Activated T-cell treated with anti-CD3 and anti-CD28 coated beads, Interleukin-2, amount 50 U/mL, for 72 hours (primary cell): ENCODE results near the gene MBP. TPM values are rescaled to one million over a fixed set of nuclear protein-coding genes. Genes with fewer than 3 reads are reported as not detected.

ENCODE experiments used
- ATAC-seq, 2 donors: fragments of 150-1000 bp; cut with Tn5 transposase; replicated peaks in 1 of 2; 2 replicates each; pipeline ENCODE4 v1.10.0; 2021; ENCODE audit warnings: moderate library complexity in 2 of 2, mild to moderate bottlenecking in 1 of 2
- DNase-seq, 2 donors: peaks; one replicate each; pipeline ENCODE4 v3.0.0; 2021 to 2022; ENCODE audit warnings: mixed read lengths in 1 of 2
- H3K27ac Mint-ChIP-seq: one replicate; pipeline ENCODE4 v1.8.0; 2022; ENCODE audit warnings: mild to moderate bottlenecking, moderate library complexity, mixed read lengths
- H3K27me3 Mint-ChIP-seq: one replicate; pipeline ENCODE4 v1.8.0; 2022; ENCODE audit warnings: low read depth, mixed read lengths
- H3K36me3 Mint-ChIP-seq, 2 donors: one replicate each; pipeline ENCODE4 v1.8.0; 2022; ENCODE audit warnings: mixed read lengths in 2 of 2, mild to moderate bottlenecking in 1 of 2; ENCODE audit not compliant: insufficient read depth in 2 of 2
- H3K4me1 Mint-ChIP-seq: one replicate; pipeline ENCODE4 v1.8.0; 2022; ENCODE audit warnings: low read depth, mixed read lengths
- H3K4me3 Mint-ChIP-seq, 2 donors: one replicate each; pipeline ENCODE4 v1.8.0; 2022; ENCODE audit warnings: mild to moderate bottlenecking in 2 of 2, mixed read lengths in 2 of 2, moderate library complexity in 2 of 2
- H3K9me3 Mint-ChIP-seq, 2 donors: one replicate each; pipeline ENCODE4 v1.8.0; 2022; ENCODE audit warnings: mixed read lengths in 2 of 2
- total RNA-seq, 2 donors: library from RNA; stranded (reverse); gene quantifications; one replicate each; pipeline ENCODE4 v1.2.3, GENCODE V29; 2022

The MBP gene
- total RNA-seq, 2 donors from 2014 or later, result 101 to 107 TPM

DNA sequence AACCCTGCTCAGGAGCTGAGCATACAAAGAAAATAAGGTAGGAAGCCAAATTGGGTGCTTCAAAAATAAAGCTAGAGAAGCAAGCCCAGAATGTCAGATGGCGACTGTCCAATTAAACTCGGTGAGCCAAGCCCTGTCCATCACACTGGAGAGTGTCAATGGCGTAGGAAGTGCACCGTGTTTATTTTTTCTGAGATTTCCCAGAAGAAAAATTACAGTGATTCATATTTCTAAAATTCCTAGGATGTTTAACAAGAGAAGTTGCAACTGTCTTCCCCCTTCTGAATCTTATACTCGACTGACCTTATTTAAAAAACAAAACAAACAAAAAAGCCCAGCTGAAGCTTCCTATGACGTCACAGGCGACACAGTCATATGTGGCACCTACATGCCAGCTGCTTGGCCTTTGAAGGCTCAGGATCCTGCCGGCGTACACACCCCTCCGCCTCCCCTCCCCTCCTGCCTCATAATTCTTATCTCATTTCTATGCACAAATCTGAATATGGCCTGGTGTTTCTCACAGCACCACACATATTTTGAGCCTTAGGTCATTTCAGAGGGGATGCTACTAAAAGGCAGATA is 60.8 kb downstream of the MBP start:
- no peaks in the 10 kb centered on the region for H3K9me3 Mint-ChIP-seq
- H3K4me3 Mint-ChIP-seq, result peak overlapping the region; percentile 52 to 71
- peak overlapping the region; percentile 99 for H3K27ac Mint-ChIP-seq

DNA sequence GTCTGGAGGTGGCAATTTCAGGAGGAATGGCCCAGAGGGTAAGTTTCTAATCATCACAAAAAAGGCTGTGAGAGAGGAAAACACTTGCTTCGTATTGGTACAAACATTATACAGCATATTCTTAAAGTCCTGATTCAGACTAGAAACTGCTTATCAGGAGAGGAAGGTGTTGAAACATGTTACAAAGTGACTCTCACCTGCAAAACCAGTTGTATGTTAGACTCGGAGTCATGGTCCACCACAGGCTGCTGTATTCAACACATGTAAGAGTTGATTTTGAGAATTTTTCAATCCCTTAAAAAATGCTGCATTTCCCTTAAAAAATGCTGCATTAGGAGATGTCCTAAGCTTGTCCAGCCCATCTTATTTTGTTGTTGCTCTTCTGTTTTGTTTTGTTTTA is 61.5 kb downstream of the MBP start:
- H3K9me3 Mint-ChIP-seq, result no peaks in the 10 kb centered on the region
- DNase-seq (no peak), ATAC-seq (no peak)
- peak overlapping the region; percentile 52 to 71 for H3K4me3 Mint-ChIP-seq
- peaks cover 92% of the 10 kb centered on the region for H3K4me1 Mint-ChIP-seq
- peak overlapping the region; percentile 99 for H3K27ac Mint-ChIP-seq
- no peaks in the 10 kb centered on the region for H3K27me3 Mint-ChIP-seq
- peaks cover 2 to 9% of the 10 kb centered on the region in 2 donors for H3K36me3 Mint-ChIP-seq

More for the DNA sequence above, 60.8 kb downstream of the MBP start:
- H3K4me1 Mint-ChIP-seq, result peaks cover 84% of the 10 kb centered on the region
- no peaks in the 10 kb centered on the region for H3K27me3 Mint-ChIP-seq
- peak; percentile 30 to 42 for ATAC-seq
- peaks cover 4 to 7% of the 10 kb centered on the region in 2 donors for H3K36me3 Mint-ChIP-seq
- peak; percentile 67 to 71 for DNase-seq

DNA sequence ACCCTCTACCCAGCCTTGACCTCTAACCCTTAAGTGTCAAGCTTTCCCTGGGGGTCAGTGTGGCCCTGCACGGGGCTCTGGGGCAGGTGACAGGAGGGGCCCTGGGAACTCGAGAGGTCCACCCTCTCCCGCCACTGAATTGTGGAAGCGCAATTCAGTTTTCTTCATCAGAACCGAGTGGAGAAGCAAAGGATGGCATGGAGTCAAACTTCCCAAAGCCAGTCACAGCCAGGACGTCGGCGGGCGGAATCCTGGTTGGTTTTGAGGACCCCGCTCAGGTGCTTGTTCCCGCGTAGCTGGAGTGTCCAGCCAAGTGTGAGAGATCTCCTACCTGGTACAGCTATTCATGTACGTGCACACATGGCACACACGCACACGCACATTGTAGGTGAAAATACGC is 62.0 kb downstream of the MBP start:
- ATAC-seq, result no peak
- Mint-ChIP-seq H3K4me1 (peaks cover 94% of the 10 kb centered on the region), H3K27me3 (no peaks in the 10 kb centered on the region), H3K4me3 (peak overlapping the region; percentile 71 to 78), H3K9me3 (no peaks in the 10 kb centered on the region), H3K36me3 (peaks cover 6 to 11% of the 10 kb centered on the region in 2 donors), H3K27ac (peak overlapping the region; percentile 99)
- DNase-seq, result no peak

DNA sequence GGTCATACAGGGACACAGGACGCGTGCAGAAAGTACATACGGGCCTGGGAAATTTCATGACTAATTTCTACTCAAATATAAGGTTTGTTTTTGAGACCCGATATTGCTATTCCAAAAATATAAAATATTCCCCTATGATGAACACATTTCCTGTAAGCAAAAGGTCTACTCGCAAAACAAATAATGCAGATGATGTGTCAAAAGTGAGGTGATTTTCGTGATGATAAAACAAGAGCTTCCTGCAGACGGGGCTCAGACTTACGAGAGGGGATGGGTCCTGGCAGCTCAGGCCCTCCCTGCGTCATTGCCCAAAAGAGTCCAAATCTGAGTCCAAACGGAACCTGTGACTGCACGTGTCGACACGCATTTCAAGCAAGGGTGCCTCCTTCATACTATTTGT is 62.7 kb downstream of the MBP start:
- Mint-ChIP-seq H3K4me1 (peaks cover 96% of the 10 kb centered on the region), H3K27me3 (no peaks in the 10 kb centered on the region), H3K9me3 (no peaks in the 10 kb centered on the region), H3K27ac (peak overlapping the region; percentile 99), H3K36me3 (peaks cover 11 to 17% of the 10 kb centered on the region in 2 donors), H3K4me3 (peak overlapping the region; percentile 71 to 78)
- ATAC-seq (peak in 1 of 2 donors; percentile 34), DNase-seq (peak; percentile 45 to 69)

DNA sequence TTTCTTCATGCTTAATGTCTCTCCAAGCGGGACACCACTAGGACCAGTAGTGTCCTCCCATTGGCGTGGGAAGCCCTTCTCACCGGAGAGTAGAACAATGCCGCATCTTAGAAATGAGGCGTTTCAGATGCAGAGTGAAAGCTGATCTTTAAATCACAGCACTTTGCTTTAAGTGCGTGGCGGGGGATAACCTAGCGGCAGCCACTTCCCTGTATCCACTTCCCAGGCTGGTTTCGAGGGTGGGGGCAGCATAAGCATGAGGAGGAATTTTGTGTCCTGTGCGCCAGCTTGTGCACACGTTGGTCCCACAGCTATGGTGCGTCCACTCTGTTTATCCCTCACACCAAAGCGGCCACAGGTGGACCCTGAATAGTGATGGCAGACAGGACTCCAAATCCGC is 63.1 kb downstream of the MBP start:
- Mint-ChIP-seq H3K36me3 (peaks cover 15 to 21% of the 10 kb centered on the region in 2 donors), H3K27ac (peak overlapping the region; percentile 99), H3K9me3 (peaks cover 0 to 3% of the 10 kb centered on the region in 2 donors), H3K27me3 (no peaks in the 10 kb centered on the region), H3K4me1 (peaks cover 98% of the 10 kb centered on the region), H3K4me3 (peak overlapping the region; percentile 71 to 78)
- no peak for ATAC-seq
- no peak for DNase-seq

DNA sequence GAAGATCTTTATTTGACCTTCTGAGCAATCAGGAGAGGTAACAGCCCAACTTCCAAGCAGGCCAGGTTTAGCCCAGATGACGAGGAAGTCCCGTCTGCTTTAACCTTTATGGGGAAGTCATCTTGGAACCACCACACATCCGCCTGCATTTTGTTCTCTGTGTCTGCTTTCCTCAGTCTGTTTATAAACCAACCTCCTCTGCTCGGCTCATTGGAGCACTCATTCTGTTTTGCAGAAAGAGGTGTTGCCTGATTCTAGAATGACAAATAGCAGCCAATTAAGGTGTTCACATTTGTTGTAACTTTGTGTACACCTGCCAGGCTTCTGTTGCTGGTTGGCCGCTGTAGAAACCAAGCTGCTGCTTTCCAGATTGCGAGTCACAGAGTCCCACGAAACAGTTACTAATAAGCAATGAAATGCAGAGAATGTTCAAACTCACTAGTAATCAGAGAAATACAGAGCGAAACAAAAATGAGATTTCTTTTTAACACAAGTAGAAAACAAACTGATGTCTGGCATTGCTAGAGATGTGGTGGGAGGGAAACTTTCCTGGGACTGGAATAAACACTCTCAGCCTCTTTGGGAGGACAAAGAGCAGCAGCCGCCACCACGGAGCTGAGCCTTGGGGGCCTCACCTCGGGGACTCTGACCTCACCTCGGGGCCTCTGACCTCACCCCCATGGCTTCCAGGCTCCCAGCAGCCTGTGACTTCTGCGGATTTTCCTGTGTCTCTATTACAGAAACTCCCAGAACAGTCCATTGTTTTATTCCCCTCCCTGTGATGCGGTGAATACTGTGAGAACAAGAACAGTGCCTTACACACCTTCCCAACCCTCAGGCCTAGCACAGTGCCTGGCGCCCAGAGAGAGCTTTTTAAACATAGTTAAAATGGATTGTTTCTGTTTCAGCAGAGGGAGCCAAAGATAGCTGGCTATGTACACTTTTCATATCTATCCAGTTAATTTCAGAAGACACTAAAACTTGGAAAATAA is 64.0 kb downstream of the MBP start:
- DNase-seq (peak in 1 of 2 donors; percentile 42), ATAC-seq (peak; percentile 11 to 20)
- peaks cover 23 to 26% of the 10 kb centered on the region in 2 donors for H3K36me3 Mint-ChIP-seq
- H3K9me3 Mint-ChIP-seq, result peaks cover 0 to 3% of the 10 kb centered on the region in 2 donors
- H3K27ac Mint-ChIP-seq, result peak overlapping the region; percentile 99
- no peaks in the 10 kb centered on the region for H3K27me3 Mint-ChIP-seq
- H3K4me1 Mint-ChIP-seq, result peaks cover 98% of the 10 kb centered on the region
- peak overlapping the region; percentile 78 to 92 for H3K4me3 Mint-ChIP-seq

DNA sequence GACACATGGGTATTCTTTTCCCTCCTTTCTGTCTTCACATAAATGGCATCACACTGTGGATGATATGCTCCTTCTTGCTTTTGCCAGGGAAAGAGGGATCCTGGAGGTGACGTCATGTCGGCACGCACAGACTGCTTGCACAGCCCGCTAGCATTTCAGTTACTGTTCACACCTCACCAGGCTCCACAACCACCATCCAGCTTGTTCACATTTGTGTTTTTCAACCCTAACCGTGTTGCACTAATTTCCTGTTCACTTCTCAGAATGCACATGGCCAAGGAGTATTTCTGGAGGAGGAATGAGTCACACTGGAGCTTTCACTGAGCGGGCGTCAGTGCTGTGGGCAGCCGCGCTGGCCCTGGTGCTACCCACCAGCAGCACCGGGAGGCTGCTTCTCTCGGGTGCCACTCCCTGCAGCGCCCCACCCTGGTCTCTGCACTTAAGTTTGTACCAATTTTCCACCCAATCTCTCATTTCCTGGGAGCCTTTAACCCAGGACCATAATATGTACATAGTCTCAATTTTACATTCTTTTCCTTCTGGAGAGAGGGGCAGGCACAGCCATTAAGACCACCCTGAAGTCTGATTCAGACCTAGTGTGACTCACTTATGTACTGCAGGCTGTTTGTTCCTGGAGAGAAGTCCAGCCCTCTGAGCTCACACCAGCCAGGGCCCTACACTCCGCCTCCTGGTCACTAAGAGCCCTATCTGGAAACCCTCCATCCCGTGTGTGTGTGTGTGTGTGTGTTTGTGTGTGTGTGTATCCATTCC is 65.1 kb downstream of the MBP start:
- DNase-seq (peak; percentile 79 to 86), ATAC-seq (peak; percentile 56 to 65)
- Mint-ChIP-seq H3K27me3 (no peaks in the 10 kb centered on the region), H3K4me3 (peak overlapping the region; percentile 78 to 92), H3K36me3 (peaks cover 26 to 27% of the 10 kb centered on the region in 2 donors), H3K27ac (peak overlapping the region; percentile 99), H3K4me1 (peaks cover 100% of the 10 kb centered on the region), H3K9me3 (peaks cover 0 to 3% of the 10 kb centered on the region in 2 donors)

DNA sequence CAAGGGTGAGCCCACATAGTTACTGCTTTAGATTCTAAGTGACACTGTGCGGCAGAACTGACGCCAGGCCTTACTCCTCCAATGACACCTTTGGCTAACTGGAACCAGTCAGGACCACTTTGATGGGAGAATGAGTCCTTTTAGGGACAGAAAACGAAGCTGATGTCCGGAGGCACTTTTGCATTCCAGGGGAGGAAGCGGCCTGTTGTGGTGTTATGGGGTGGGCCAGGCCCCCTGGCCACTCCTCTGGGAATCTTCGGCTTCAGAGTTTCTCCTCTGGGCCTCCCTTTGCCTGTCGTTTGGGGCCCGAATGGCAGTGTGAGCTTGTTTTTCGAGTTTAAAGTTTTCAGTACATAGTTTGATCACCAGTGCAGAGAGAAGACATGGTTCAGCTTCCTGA is 65.9 kb downstream of the MBP start:
- H3K4me1 Mint-ChIP-seq, result peaks cover 100% of the 10 kb centered on the region
- no peaks in the 10 kb centered on the region for H3K27me3 Mint-ChIP-seq
- H3K4me3 Mint-ChIP-seq, result peak overlapping the region; percentile 78 to 92

DNA sequence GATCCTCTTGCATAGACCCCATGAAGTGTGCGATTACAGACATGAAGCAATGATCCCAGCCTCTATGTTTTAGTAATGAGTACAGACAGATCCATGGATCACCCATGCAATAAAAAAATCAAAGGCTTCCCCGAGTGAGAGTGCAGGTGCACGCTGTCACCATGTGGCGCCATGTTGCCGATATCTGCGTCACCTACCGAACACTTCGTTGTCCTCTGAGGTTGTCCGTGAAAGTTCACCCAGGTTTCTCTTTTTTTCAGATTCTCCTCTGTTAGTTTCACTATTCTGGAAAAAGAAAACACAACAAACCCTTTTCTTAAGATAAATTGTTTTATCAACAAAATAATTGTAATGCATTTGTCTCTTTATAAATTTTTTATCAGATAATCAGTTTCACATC is 66.5 kb downstream of the MBP start:
- Mint-ChIP-seq H3K27ac (peak overlapping the region; percentile 67), H3K36me3 (peaks cover 31 to 34% of the 10 kb centered on the region in 2 donors), H3K27me3 (no peaks in the 10 kb centered on the region), H3K4me3 (peak overlapping the region in 1 of 2 donors; percentile 42), H3K9me3 (peaks cover 0 to 3% of the 10 kb centered on the region in 2 donors), H3K4me1 (peaks cover 100% of the 10 kb centered on the region)
- ATAC-seq (no peak), DNase-seq (no peak)

More for the DNA sequence above, 65.9 kb downstream of the MBP start:
- Mint-ChIP-seq H3K9me3 (peaks cover 0 to 3% of the 10 kb centered on the region in 2 donors), H3K27ac (peak overlapping the region; percentile 99), H3K36me3 (peaks cover 31% of the 10 kb centered on the region in 2 donors)
- ATAC-seq (no peak), DNase-seq (no peak)

DNA sequence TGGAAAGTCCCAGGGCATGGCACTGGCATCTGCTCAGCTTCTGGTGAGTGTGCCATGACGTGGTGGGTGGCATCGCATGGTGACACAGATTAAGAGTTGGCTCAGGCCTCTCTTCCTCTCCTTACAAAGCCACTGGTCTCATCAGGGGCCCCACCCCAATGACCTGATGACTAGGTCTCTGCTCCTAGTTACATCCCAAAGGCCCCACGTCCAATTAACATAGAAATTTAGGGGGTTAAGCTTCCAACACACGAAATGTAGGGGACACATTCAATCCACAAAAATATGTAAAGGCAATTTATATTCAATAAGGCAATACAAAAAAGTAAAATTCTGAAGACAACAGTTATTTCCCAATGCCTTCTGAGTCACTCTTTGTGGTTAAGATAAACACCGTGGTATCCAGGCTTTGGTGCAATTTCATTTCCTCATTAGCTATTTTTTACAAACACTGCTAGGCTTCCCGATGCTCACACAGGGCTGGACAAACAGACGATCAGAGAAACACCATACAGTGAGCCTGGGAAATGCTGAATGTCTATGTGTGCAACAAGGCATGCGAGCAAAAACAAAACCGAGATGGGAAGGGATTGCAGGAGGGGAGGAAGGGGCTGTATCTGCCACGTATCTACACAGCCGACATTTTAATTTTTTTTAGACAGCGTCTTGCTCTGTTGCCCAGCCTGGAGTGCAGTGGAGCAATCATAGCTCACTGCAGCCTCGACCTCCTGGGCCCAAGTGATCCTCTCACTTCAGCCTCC is 67.2 kb downstream of the MBP start:
- ATAC-seq (peak in 1 of 2 donors; percentile 19), DNase-seq (peak; percentile 73 to 75)
- peaks cover 100% of the 10 kb centered on the region for H3K4me1 Mint-ChIP-seq
- H3K27ac Mint-ChIP-seq, result peak overlapping the region; percentile 93
- H3K4me3 Mint-ChIP-seq, result peak overlapping the region; percentile 42 to 63
- peaks cover 0 to 3% of the 10 kb centered on the region in 2 donors for H3K9me3 Mint-ChIP-seq
- H3K36me3 Mint-ChIP-seq, result peaks cover 31 to 38% of the 10 kb centered on the region in 2 donors
- no peaks in the 10 kb centered on the region for H3K27me3 Mint-ChIP-seq

DNA sequence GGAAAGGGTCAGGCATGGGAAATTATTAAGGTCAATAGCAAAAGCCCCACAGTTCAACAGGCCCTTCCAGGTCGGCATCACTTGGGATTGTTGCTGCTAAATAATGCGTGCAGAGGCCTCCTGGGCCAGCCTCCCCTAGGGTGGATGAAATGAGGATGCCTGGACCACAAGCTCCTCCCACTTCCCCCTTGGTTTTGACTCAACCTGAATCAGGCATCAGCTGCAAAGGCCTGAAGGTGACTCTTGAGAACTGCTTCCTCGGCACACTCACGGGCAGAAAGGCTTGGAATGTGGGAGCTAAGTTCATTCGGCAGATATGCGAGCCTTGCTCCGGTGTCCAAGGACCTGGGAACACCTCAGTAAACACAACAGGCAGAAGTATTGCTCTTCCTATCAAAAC is 69.3 kb downstream of the MBP start:
- H3K36me3 Mint-ChIP-seq, result peaks cover 26 to 46% of the 10 kb centered on the region in 2 donors

DNA sequence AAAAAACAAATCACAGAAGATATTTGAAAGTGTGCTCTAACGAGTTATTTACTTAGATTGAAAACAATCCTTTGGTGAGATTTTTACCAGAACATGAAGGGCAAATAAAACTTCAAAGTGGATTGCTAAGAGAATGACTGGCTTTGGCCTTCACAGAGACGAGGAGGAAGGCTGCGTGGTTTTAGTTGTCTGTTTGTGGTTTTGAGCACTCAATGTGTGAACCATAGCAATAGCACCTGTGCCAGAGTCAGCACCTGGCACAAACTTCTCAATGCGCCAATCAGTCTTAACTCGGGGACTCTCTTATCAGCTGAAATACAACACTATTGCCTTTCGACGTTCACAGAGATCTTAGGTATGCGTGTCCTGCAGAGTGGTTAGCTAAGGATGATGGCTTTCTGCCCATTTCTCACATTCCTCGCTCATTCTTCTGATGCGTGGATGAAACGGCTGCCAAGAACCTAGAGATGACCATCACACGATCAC is 70.0 kb downstream of the MBP start:
- Mint-ChIP-seq H3K4me1 (peaks cover 87% of the 10 kb centered on the region), H3K4me3 (peak overlapping the region; percentile 87 to 89), H3K27me3 (no peaks in the 10 kb centered on the region), H3K27ac (peak overlapping the region; percentile 98), H3K36me3 (peaks cover 26 to 46% of the 10 kb centered on the region in 2 donors), H3K9me3 (peaks cover 0 to 3% of the 10 kb centered on the region in 2 donors)
- peak; percentile 67 to 76 for ATAC-seq
- DNase-seq, result peak; percentile 75 to 84

More for the DNA sequence above, 69.3 kb downstream of the MBP start:
- Mint-ChIP-seq H3K4me3 (peak overlapping the region; percentile 87 to 89), H3K9me3 (peaks cover 0 to 3% of the 10 kb centered on the region in 2 donors), H3K27ac (peak overlapping the region; percentile 98), H3K4me1 (peaks cover 94% of the 10 kb centered on the region), H3K27me3 (no peaks in the 10 kb centered on the region)
- peak; percentile 89 to 92 for DNase-seq
- ATAC-seq, result peak; percentile 46 to 47
